Prostate gland (tissue), 2 donors: Measurements from ENCODE around the gene SPON2. TPM values are rescaled to one million over a fixed set of nuclear protein-coding genes. Genes with fewer than 3 reads are reported as not detected.

Source experiments
- DNase-seq: peaks from one replicate; pipeline ENCODE4 v3.0.0-alpha.2; 2019; ENCODE audit warnings: low spot score
- H3K27ac ChIP-seq, 2 donors: fragments of 200-600 bp; sonication (generic); 2 replicates each; pipeline ENCODE4 v1.5.1; 2017 to 2019
- H3K27me3 ChIP-seq: fragments of 200-600 bp; sonication (generic); replicated peaks from 2 replicates; pipeline ENCODE4 v1.5.1; 2019; ENCODE audit not compliant: insufficient read depth
- H3K36me3 ChIP-seq, 2 donors: fragments of 200-600 bp; sonication (generic); 1 replicate in 1 of 2; 2 replicates in 1 of 2; pipeline versions ENCODE4 v1.5.1 to v1.8.1; 2017 to 2019
- H3K4me1 ChIP-seq: fragments of 200-600 bp; sonication (generic); replicated peaks from 2 replicates; pipeline ENCODE4 v1.5.1; 2019
- H3K4me3 ChIP-seq, 2 donors: fragments of 200-600 bp; sonication (generic); 2 replicates each; pipeline ENCODE4 v1.5.1; 2017 to 2019
- H3K9me3 ChIP-seq: fragments of 200-600 bp; sonication (generic); 2 replicates; pipeline ENCODE4 v1.5.1; 2017
- CTCF ChIP-seq, 4 experiments: fragments of 200-600 bp in 2 of 4; fragments of 450-650 bp in 2 of 4; sonication (generic) in 2 of 4; IDR thresholded peaks; 1 replicate in 3 of 4; 2 replicates in 1 of 4; pipeline ENCODE4 v1.5.1; 2016 to 2019; ENCODE audit warnings: antibody characterized with exemption in 4 of 4, mild to moderate bottlenecking in 2 of 4, moderate library complexity in 2 of 4
- POLR2A ChIP-seq: fragments of 450-650 bp; IDR thresholded peaks from one replicate; pipeline ENCODE4 v1.6.1; 2016; ENCODE audit warnings: antibody characterized with exemption, mild to moderate bottlenecking
- POLR2AphosphoS5 ChIP-seq: sonication (generic); formaldehyde crosslinking; IDR thresholded peaks from one replicate; pipeline ENCODE4 v1.6.1; 2017; ENCODE audit warnings: antibody characterized with exemption
- WGBS: methylation state at CpG from one replicate; pipeline ENCODE4 v1.1.5; 2018; 5-methylcytosine and 5-hydroxymethylcytosine counted together
- intact Hi-C: fragments of 100-400 bp; cut with DNase I; formaldehyde crosslinking; loops from one replicate; pipeline ENCODE4 v1.14.2; 2022
- total RNA-seq, 2 donors: library from RNA; depleted of rRNA; stranded (reverse); fragments of >200 nt; gene quantifications; one replicate each; pipeline ENCODE4 v1.1.0, GENCODE V29; 2016

Gene SPON2
- total RNA-seq, 2 donors from 2014 or later: 107 to 134 TPM

DNA sequence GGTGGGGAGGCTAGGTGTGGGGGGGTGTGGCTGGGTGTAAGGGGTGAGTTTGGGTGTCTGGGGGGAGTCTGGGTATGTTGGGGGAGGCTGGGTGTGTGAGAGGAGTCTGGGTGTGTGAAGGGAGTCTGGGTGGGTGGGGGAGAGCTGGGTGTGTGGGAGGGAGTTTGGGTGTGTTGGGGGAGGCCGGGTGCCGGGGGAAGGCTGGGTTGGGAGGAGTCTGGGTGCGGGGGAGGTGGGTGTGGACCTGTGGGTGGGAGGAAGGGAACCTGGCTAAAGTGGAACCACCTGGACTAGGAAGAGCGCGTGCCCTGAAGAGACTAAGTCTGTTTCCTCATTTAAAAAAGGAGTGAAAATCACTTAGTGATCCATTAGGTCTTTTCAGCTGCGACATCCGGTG lies 18.3 kb downstream of the SPON2 start:
- DNase-seq: no peak
- peaks cover 6% of the 10 kb centered on the region for H3K4me1 ChIP-seq
- H3K27ac ChIP-seq: no peak overlapping the region
- H3K4me3 ChIP-seq: no peak overlapping the region
- TF ChIP-seq POLR2AphosphoS5 (no peak), CTCF (IDR thresholded peaks at IDR 0.05) (no peak), POLR2A (no peak)
- intact Hi-C loops: no loop called here
- 71% methylated on average over 7 of the region's 7 CpGs for WGBS
- no peaks in the 10 kb centered on the region for H3K36me3 ChIP-seq
- H3K9me3 ChIP-seq: no peaks in the 10 kb centered on the region
- H3K27me3 ChIP-seq: no peaks in the 10 kb centered on the region

- Histone ChIP-seq H3K9me3 (no peaks in the 10 kb centered on the region), H3K4me1 (peaks cover 6% of the 10 kb centered on the region), H3K27me3 (no peaks in the 10 kb centered on the region), H3K4me3 (no peak overlapping the region), H3K27ac (no peak overlapping the region), H3K36me3 (no peaks in the 10 kb centered on the region)
- intact Hi-C loops: no loop called here
- TF ChIP-seq POLR2AphosphoS5 (no peak), CTCF (IDR thresholded peaks at IDR 0.05) (no peak), POLR2A (no peak)
- WGBS: 87% methylated on average over 11 of the region's 11 CpGs
- DNase-seq: no peak
Measured at GRCh38 chr4:1153567-1154090, 18.8 kb downstream of the SPON2 start.

- 44% methylated on average over 6 of the region's 6 CpGs for WGBS
- H3K27ac ChIP-seq: no peak overlapping the region
- TF ChIP-seq POLR2AphosphoS5 (no peak), CTCF (IDR thresholded peaks at IDR 0.05) (no peak), POLR2A (no peak)
- H3K27me3 ChIP-seq: no peaks in the 10 kb centered on the region
- no peak overlapping the region for H3K4me3 ChIP-seq
- peaks cover 6% of the 10 kb centered on the region for H3K4me1 ChIP-seq
- H3K9me3 ChIP-seq: no peaks in the 10 kb centered on the region
- intact Hi-C loops: no loop called here
- no peak for DNase-seq
- H3K36me3 ChIP-seq: no peaks in the 10 kb centered on the region
Measured at GRCh38 chr4:1152290-1152689, 20.1 kb downstream of the SPON2 start.

DNA sequence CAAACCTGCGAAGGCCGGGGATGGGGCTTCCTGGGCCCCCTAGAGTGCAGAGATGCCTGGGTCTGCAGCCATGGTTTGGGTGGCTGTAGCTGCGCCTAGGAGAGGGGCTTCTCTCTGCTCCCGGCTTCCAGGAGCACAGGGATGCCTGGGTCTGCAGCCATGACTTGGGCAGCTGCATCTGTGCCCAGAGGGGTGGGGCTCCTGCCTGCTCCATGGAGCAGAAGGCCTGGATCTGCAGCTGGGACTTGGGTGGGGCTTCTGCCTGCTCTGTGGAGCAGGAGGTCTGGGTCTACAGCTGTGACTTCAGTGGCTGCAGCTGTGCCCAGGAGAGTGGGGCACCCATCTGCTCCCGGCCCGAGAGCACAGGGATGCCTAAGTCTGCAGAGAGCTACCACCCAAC lies 20.8 kb downstream of the SPON2 start:
- no peak overlapping the region for H3K27ac ChIP-seq
- DNase-seq: no peak

More for the DNA sequence above, 20.8 kb downstream of the SPON2 start:
- H3K4me3 ChIP-seq: no peak overlapping the region
- no peaks in the 10 kb centered on the region for H3K27me3 ChIP-seq
- TF ChIP-seq POLR2A: no peak
- TF ChIP-seq CTCF (IDR thresholded peaks at IDR 0.05): no peak
- no peak for TF ChIP-seq POLR2AphosphoS5
- intact Hi-C loops: no loop called here
- no peaks in the 10 kb centered on the region for H3K9me3 ChIP-seq
- H3K36me3 ChIP-seq: no peaks in the 10 kb centered on the region
- 92% methylated on average over 4 of the region's 6 CpGs for whole genome bisulfite sequencing
- peaks cover 6% of the 10 kb centered on the region for H3K4me1 ChIP-seq
